ENCODE results near the gene SOCS6. TPM values are rescaled to one million over a fixed set of nuclear protein-coding genes. Genes with fewer than 3 reads are reported as not detected.
A peak's percentile ranks its signal among the peaks of the same experiment; 100 is the strongest.

SOCS6 gene
- total and polyA plus RNA-seq, 12 donors, result 6.1 to 31.8 (median 20.0) TPM

- Histone ChIP-seq H3K9me3 (no peaks in the 10 kb centered on the region), H3K36me3 (no peaks in the 10 kb centered on the region), H3K4me1 (peaks cover 0 to 68% (median 30%) of the 10 kb centered on the region in 9 donors), H3K27ac (peak overlapping the region in 1 of 10 donors; percentile 15), H3K27me3 (no peaks in the 10 kb centered on the region), H3K4me3 (no peak overlapping the region)
- intact Hi-C loops (cut with DNase I), result no loop called here
- TF ChIP-seq CTCF (IDR thresholded peaks at IDR 0.05), result no peak
- DNase-seq, result no peak
- peak in 2 of 8 donors; percentile 23 to 51 for ATAC-seq
- 88 to 89% methylated on average over 5 of the region's 5 CpGs for WGBS, 2 donors
Observed at GRCh38 chr18:70301667-70302066, 12.8 kb downstream of the SOCS6 start.

- no peak for TF ChIP-seq CTCF (IDR thresholded peaks at IDR 0.05)
- intact Hi-C loops (cut with DNase I), result no loop called here
- no peak for DNase-seq
- no peak for ATAC-seq
- Histone ChIP-seq H3K4me1 (peaks cover 0 to 28% (median 15%) of the 10 kb centered on the region in 9 donors), H3K27ac (no peak overlapping the region), H3K27me3 (no peaks in the 10 kb centered on the region), H3K36me3 (no peaks in the 10 kb centered on the region), H3K9me3 (peaks cover 0 to 15% (median 0%) of the 10 kb centered on the region in 11 donors), H3K4me3 (no peak overlapping the region)
- WGBS, 2 donors, result 92 to 95% methylated on average over 1 of the region's 1 CpG
Observed at GRCh38 chr18:70308555-70309294, 19.9 kb downstream of the SOCS6 start.

GRCh38 chr18:70310560-70311320, 21.9 kb downstream of the SOCS6 start:
- 75 to 79% methylated on average over 6 of the region's 6 CpGs for WGBS, 2 donors
- no peak for TF ChIP-seq CTCF (IDR thresholded peaks at IDR 0.05)
- ATAC-seq (no peak), DNase-seq (no peak)
- no peak overlapping the region for H3K27ac ChIP-seq
- H3K4me3 ChIP-seq, result no peak overlapping the region
- no peaks in the 10 kb centered on the region for H3K27me3 ChIP-seq
- H3K36me3 ChIP-seq, result peaks cover 0 to 3% (median 0%) of the 10 kb centered on the region in 9 donors
- intact Hi-C loops (cut with DNase I), result no loop called here
- peaks cover 0 to 15% (median 0%) of the 10 kb centered on the region in 11 donors for H3K9me3 ChIP-seq
- peaks cover 0 to 25% (median 15%) of the 10 kb centered on the region in 9 donors for H3K4me1 ChIP-seq

GRCh38 chr18:70311726-70312125, 22.9 kb downstream of the SOCS6 start:
- Histone ChIP-seq H3K4me3 (no peak overlapping the region), H3K27me3 (no peaks in the 10 kb centered on the region), H3K27ac (no peak overlapping the region), H3K9me3 (peaks cover 0 to 15% (median 0%) of the 10 kb centered on the region in 11 donors), H3K36me3 (peaks cover 0 to 3% (median 0%) of the 10 kb centered on the region in 9 donors), H3K4me1 (peaks cover 0 to 25% (median 15%) of the 10 kb centered on the region in 9 donors)
- no peak for ATAC-seq
- WGBS, 2 donors, result 78 to 84% methylated on average over 2 of the region's 2 CpGs
- no peak for DNase-seq
- no peak for TF ChIP-seq CTCF (IDR thresholded peaks at IDR 0.05)
- intact Hi-C loops (cut with DNase I), result no loop called here
